OCI-LY7 (cell line): Measurements from ENCODE around the gene TEKT2.

Source experiments
- CTCF ChIP-seq: fragments of 200-600 bp; sonication (generic); conservative IDR thresholded peaks from 2 replicates; pipeline ENCODE4 v1.5.1; 2014; ENCODE audit warnings: mild to moderate bottlenecking, antibody characterized with exemption, low read length, moderate library complexity, mixed read lengths
- EZH2phosphoT487 ChIP-seq: fragments of 200-600 bp; sonication (generic); IDR thresholded peaks from 2 replicates; pipeline ENCODE4 v1.6.1; 2018; ENCODE audit warnings: low read depth, borderline replicate concordance, mild to moderate bottlenecking, mixed run types, antibody characterized with exemption, low read length, moderate library complexity, mixed read lengths

- no peak for TF ChIP-seq CTCF
- no peak for TF ChIP-seq EZH2phosphoT487
These were observed 49.6 kb downstream of the TEKT2 start for GRCh38 chr1:36133484-36133883.
